Common myeloid progenitor, CD34-positive (primary cell): ENCODE measurements around the gene LRRC3.

Experiments used
- CTCF ChIA-PET: fragments of 350-600 bp; sonication (Branson Sonifier 250); formaldehyde crosslinking; loops from one replicate; lab custom pipeline; 2021; ENCODE audit warnings: antibody characterized with exemption; lab: Charles Lee
- POLR2A ChIA-PET: fragments of 350-600 bp; sonication (Branson Sonifier 250); formaldehyde crosslinking; loops from one replicate; lab custom pipeline; 2021; ENCODE audit warnings: antibody characterized with exemption; lab: Charles Lee
- DNase-seq, 3 donors: peaks; one replicate each; pipeline versions ENCODE4 v3.0.0 to v3.0.0-alpha.2; 2013
- H3K27ac ChIP-seq, 2 experiments: 1 replicate in 1 of 2; 2 replicates in 1 of 2; pipeline ENCODE4 v1.7.0; 2013; ENCODE audit warnings: inconsistent platforms in 2 of 2, low read length in 2 of 2, mild to moderate bottlenecking in 2 of 2, low read depth in 1 of 2, moderate library complexity in 1 of 2; ENCODE audit not compliant: severe bottlenecking in 2 of 2, insufficient read depth in 1 of 2, poor library complexity in 1 of 2
- H3K27me3 ChIP-seq, 5 experiments: replicated peaks in 2 of 5; 1 replicate in 3 of 5; 2 replicates in 2 of 5; pipeline versions ENCODE4 v1.6.1 to v1.7.0; 2013; ENCODE audit warnings: low read length in 4 of 5, mild to moderate bottlenecking in 2 of 5, moderate library complexity in 2 of 5, inconsistent platforms in 1 of 5; ENCODE audit not compliant: insufficient read depth in 5 of 5, control insufficient read depth in 4 of 5
- H3K36me3 ChIP-seq, 4 experiments: 1 replicate in 2 of 4; 2 replicates in 2 of 4; pipeline versions ENCODE4 v1.6.1 to v1.7.0; 2013; ENCODE audit warnings: low read length in 3 of 4, control low read depth in 1 of 4, mild to moderate bottlenecking in 1 of 4; ENCODE audit not compliant: control insufficient read depth in 4 of 4, insufficient read depth in 4 of 4
- H3K4me1 ChIP-seq, 4 experiments: 1 replicate in 3 of 4; 2 replicates in 1 of 4; pipeline versions ENCODE4 v1.6.1 to v1.7.1; 2013; ENCODE audit warnings: low read length in 3 of 4, mild to moderate bottlenecking in 3 of 4, control low read depth in 1 of 4, inconsistent platforms in 1 of 4, moderate library complexity in 1 of 4; ENCODE audit not compliant: control insufficient read depth in 4 of 4, insufficient read depth in 4 of 4; ENCODE audit errors: control extremely low read depth in 1 of 4
- H3K4me3 ChIP-seq, 7 experiments: 1 replicate in 4 of 7; 2 replicates in 3 of 7; pipeline versions ENCODE4 v1.5.1 to v1.7.0; 2013; ENCODE audit warnings: mild to moderate bottlenecking in 7 of 7, low read length in 6 of 7, moderate library complexity in 6 of 7, inconsistent platforms in 2 of 7, low read depth in 2 of 7, control low read depth in 1 of 7; ENCODE audit not compliant: insufficient read depth in 4 of 7, control insufficient read depth in 1 of 7; ENCODE audit errors: extremely low read depth in 1 of 7
- H3K9me3 ChIP-seq, 5 experiments: 1 replicate in 4 of 5; 2 replicates in 1 of 5; pipeline versions ENCODE4 v1.6.1 to v1.7.1; 2013; ENCODE audit warnings: low read length in 4 of 5, mild to moderate bottlenecking in 2 of 5, inconsistent platforms in 1 of 5, low read depth in 1 of 5, moderate library complexity in 1 of 5; ENCODE audit not compliant: control insufficient read depth in 4 of 5, insufficient read depth in 2 of 5; ENCODE audit errors: control extremely low read depth in 1 of 5
- WGBS: methylation state at CpG from one replicate; pipeline ENCODE4 v1.1.5; 2013; ENCODE audit not compliant: insufficient coverage; 5-methylcytosine and 5-hydroxymethylcytosine counted together

Gene LRRC3

DNA sequence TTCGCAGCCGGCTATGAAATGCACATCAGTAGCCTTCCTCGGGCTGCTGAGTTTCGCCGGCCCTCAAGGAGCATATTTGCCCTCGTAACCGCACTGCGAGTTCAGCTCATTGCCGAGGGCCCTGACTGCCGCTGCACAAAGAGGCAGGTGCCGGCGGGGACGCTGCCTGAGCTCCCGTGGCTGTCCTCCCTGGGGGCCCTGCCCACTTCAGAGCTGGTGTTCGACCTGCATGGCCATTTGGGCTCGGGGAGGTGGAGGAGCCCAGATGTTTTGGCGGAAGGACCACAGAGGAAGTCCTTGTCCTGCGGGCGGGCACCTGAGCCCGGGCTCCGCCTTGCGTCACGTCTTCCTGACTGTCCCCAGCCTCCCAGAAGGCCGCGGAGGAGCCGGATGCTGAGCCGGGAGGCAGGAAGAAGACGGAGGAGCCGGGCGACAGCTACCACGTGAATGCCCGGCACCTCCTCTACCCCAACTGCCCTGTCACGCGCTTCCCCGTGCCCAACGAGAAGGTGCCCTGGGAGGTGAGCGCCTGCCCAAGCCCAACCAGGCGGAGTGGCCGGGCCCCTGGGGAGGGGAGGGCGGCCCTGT, 29.9 kb upstream of the LRRC3 start:
- H3K9me3 ChIP-seq, result peaks cover 4 to 7% (median 6%) of the 10 kb centered on the region in 5 experiments
- WGBS, result 86% methylated on average over 26 of the region's 40 CpGs
- peaks cover 0 to 6% (median 0%) of the 10 kb centered on the region in 4 experiments for H3K4me1 ChIP-seq
- ChIA-PET CTCF (no interaction called here), POLR2A (no interaction called here)
- H3K27ac ChIP-seq, result no peak overlapping the region
- peak overlapping the region in 1 of 7 experiments; percentile 7 for H3K4me3 ChIP-seq
- peak in 1 of 3 donors; percentile 12 for DNase-seq
- no peaks in the 10 kb centered on the region for H3K27me3 ChIP-seq
- H3K36me3 ChIP-seq, result no peaks in the 10 kb centered on the region

DNA sequence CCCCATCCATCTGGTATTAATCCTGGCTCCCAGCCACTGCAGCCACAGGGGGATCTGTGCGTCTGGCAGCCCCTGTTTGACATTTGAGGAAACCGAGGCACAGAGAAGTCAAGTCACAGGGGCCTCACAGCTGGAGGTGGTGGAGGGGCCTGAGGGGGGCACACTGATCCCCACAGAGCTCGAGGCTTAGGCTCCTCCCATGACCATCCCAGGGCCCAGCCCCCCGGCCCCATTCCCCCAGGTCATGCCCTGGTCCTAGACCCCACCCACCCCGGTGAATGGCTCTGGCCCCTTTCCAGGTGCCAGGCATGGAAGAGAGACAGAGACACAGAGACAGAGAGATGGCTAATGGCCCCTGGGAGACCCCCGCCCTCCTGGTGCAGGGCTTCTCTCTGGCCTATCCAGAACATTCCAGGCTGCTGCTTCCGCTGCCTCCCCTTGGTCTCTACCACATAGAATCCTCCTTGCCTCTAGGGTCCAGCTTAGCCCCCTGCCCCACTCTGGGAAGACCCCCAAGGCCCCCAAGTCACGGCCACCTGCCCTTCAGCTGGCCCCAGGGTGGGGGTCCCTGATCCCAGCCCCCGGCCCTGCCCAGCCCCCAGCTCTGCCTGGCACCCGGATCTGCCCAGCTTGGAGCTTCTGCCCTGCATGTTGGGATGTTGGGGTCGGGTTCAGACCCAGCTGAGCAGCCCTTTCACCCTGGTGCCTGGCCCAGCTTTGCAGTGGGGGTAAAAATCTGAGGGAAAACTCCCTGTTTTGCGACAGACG, 29.2 kb upstream of the LRRC3 start:
- ChIA-PET POLR2A (no interaction called here), CTCF (no interaction called here)
- 92% methylated on average over 10 of the region's 13 CpGs for WGBS
- Histone ChIP-seq H3K27ac (no peak overlapping the region), H3K27me3 (no peaks in the 10 kb centered on the region), H3K36me3 (no peaks in the 10 kb centered on the region), H3K9me3 (peaks cover 5 to 7% (median 6%) of the 10 kb centered on the region in 5 experiments), H3K4me1 (peaks cover 0 to 6% (median 0%) of the 10 kb centered on the region in 4 experiments), H3K4me3 (peak overlapping the region in 1 of 7 experiments; percentile 7)
- no peak for DNase-seq

GRCh38 chr21:44426663-44427191, 28.6 kb upstream of the LRRC3 start:
- Histone ChIP-seq H3K36me3 (no peaks in the 10 kb centered on the region), H3K4me1 (peaks cover 0 to 6% (median 0%) of the 10 kb centered on the region in 4 experiments), H3K9me3 (peaks cover 5 to 7% (median 6%) of the 10 kb centered on the region in 5 experiments), H3K4me3 (no peak overlapping the region), H3K27me3 (no peaks in the 10 kb centered on the region), H3K27ac (no peak overlapping the region)
- CTCF ChIA-PET, result no interaction called here
- POLR2A ChIA-PET, result no interaction called here
- DNase-seq, result no peak
- WGBS, result 70% methylated on average over 17 of the region's 21 CpGs

DNA sequence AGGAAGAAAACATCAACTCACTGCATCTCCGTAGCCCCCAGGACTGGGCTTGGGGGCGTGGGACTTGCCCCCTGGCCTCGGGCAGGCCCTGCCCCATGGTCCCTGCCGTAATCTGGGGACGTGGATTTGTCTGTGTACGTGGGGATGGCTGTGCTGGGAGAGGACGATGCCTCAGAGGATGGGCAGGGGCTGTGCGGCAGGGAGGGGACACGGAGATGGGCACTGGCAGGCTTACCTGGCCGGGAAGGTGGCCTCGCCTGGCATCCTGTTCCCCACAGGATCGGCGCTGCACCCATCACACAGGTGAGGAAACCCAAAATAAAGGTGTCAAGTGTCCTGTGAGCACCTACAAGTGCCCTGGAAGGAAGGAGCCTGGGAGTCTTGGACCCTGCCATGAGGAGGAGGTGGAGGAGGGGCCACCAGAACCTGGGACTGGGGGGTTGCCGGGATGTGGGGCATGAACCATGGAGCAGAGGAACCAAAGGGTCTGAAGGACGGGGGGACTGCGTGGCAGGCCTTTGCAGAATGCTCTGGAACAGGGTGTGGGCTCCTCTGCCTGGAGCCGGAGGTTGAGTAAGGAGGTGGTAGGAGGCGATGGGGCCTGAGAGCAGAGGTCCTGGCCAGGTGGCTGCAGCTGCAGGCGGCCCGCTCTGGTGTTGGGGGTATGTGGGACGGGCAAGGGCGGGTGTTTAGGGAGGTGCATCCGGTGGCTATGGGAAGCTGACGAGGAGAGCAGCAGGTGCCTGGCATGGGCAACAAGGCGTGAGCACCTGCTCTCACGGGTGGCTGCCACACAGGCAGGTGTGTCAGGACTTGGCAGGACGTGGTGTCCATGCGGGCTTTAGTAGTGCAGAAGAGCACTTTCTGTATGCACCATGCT, 27.8 kb upstream of the LRRC3 start:
- Histone ChIP-seq H3K27ac (no peak overlapping the region), H3K9me3 (peaks cover 5 to 7% (median 6%) of the 10 kb centered on the region in 5 experiments), H3K27me3 (no peaks in the 10 kb centered on the region), H3K4me3 (no peak overlapping the region), H3K36me3 (no peaks in the 10 kb centered on the region), H3K4me1 (peaks cover 0 to 6% (median 0%) of the 10 kb centered on the region in 4 experiments)
- WGBS, result 92% methylated on average over 23 of the region's 28 CpGs
- ChIA-PET POLR2A (interaction anchor here (0.6 kb wide), 1 partner anchor 69 kb away, joined by 4 read pairs; no protein-coding TSS in a partner anchor), CTCF (no interaction called here)
- no peak for DNase-seq

DNA sequence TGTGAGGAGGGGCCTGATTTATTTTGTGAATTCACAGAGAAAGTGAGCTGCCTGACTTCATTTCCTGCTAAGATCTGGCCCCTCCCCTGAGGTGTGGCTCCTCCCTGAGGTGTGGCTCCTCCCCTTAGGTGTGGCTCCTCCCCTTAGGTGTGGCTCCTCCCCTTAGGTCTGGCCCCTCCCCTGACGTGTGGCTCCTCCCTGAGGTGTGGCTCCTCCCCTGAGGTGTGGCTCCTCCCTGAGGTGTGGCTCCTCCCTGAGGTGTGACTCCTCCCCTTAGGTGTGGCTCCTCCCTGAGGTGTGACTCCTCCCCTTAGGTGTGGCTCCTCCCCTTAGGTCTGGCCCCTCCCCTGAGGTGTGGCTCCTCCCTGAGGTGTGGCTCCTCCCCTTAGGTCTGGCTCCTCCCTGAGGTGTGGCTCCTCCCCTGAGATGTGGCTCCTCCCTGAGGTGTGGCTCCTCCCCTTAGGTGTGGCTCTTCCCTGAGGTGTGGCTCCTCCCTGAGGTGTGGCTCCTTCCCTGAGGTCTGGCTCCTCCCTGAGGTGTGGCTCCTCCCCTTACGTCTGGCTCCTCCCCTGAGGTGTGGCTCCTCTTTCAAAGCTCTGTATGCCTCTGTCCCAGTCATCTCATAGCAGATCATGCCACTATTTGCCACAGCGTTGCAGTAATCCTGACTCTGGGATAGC, 26.9 kb upstream of the LRRC3 start:
- POLR2A ChIA-PET, result interaction anchor here (0.6 kb wide), 1 partner anchor 70 kb away, joined by 4 read pairs; no protein-coding TSS in a partner anchor
- CTCF ChIA-PET, result no interaction called here
- no peak overlapping the region for H3K27ac ChIP-seq
- WGBS, result 50% methylated on average over 2 of the region's 3 CpGs
- DNase-seq, result peak; percentile 48 to 65 (median 53)
- H3K27me3 ChIP-seq, result no peaks in the 10 kb centered on the region
- no peak overlapping the region for H3K4me3 ChIP-seq
- peaks cover 0 to 6% (median 0%) of the 10 kb centered on the region in 4 experiments for H3K4me1 ChIP-seq
- H3K36me3 ChIP-seq, result no peaks in the 10 kb centered on the region
- peaks cover 5 to 7% (median 6%) of the 10 kb centered on the region in 5 experiments for H3K9me3 ChIP-seq

DNA sequence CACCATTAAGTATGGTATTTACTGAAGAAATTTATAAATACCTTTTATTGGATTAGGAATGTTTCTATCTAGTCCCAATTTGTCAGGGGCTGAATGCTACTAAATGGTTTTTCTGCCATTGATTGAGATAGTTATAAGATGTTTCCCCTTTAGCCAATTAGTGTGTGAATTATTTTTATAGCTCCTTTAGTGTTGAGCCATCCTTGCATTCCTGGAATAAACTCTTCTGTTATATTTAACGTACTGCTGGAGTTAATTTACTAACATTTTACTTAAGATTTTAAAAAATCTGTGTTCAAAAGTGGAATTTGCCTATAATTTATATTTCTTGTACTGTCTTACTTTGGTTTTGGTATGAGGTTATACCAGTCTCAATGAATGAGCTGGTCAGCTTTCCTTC, 25.4 kb upstream of the LRRC3 start:
- ChIA-PET POLR2A (no interaction called here), CTCF (no interaction called here)
- Histone ChIP-seq H3K9me3 (peaks cover 5 to 7% (median 6%) of the 10 kb centered on the region in 5 experiments), H3K4me3 (no peak overlapping the region), H3K27ac (no peak overlapping the region), H3K27me3 (no peaks in the 10 kb centered on the region), H3K36me3 (no peaks in the 10 kb centered on the region), H3K4me1 (peaks cover 0 to 6% (median 0%) of the 10 kb centered on the region in 4 experiments)
- WGBS, result no CpG with 5 or more reads among the region's 1 CpG
- DNase-seq, result peak in 1 of 3 donors; percentile 25
